Measurements from ENCODE around the gene GPD1.
"Not testable (repeated sequence)": the region's sequence is repeated elsewhere in the genome, so short reads cannot be mapped to it uniquely, and the experiment has no call there.

Gene GPD1

GRCh38 chr12:50083301-50083700 lies 20.5 kb upstream of the GPD1 start:
- no peak for TF ChIP-seq CTCF (IDR thresholded peaks at IDR 0.05; ENCODE audit: poor library complexity, severe bottlenecking)
- Histone ChIP-seq H3K27me3 (ENCODE audit: insufficient read depth, poor library complexity, severe bottlenecking) (no peaks in the 10 kb centered on the region), H3K4me1 (ENCODE audit: insufficient read depth, poor library complexity, severe bottlenecking) (peaks cover 23% of the 10 kb centered on the region), H3K4me3 (ENCODE audit: severe bottlenecking) (no peak overlapping the region), H3K27ac (ENCODE audit: poor library complexity, severe bottlenecking) (peak overlapping the region; percentile 94), H3K9me3 (ENCODE audit: severe bottlenecking) (no peaks in the 10 kb centered on the region), H3K36me3 (ENCODE audit: low read depth) (peaks cover 17% of the 10 kb centered on the region)
- ATAC-seq (ENCODE audit: low read depth) (no peak), DNase-seq (ENCODE audit: low spot score) (no peak)

- H3K4me3 ChIP-seq (ENCODE audit: severe bottlenecking) = peak overlapping the region; percentile 44
- peaks cover 28% of the 10 kb centered on the region for H3K36me3 ChIP-seq (ENCODE audit: low read depth)
- not testable (repeated sequence) for H3K27me3 ChIP-seq (ENCODE audit: insufficient read depth, poor library complexity, severe bottlenecking); ATAC-seq (ENCODE audit: low read depth); H3K9me3 ChIP-seq (ENCODE audit: severe bottlenecking); DNase-seq (ENCODE audit: low spot score)
- H3K27ac ChIP-seq (ENCODE audit: poor library complexity, severe bottlenecking) = peak overlapping the region; percentile 94
- peaks cover 34% of the 10 kb centered on the region for H3K4me1 ChIP-seq (ENCODE audit: insufficient read depth, poor library complexity, severe bottlenecking)
These were observed 19.4 kb upstream of the GPD1 start for GRCh38 chr12:50084409-50084774.

- peak within 1 kb of the TSS; percentile 94 for H3K27ac ChIP-seq (ENCODE audit: poor library complexity, severe bottlenecking)
- no peaks in the 10 kb centered on the region for H3K27me3 ChIP-seq (ENCODE audit: insufficient read depth, poor library complexity, severe bottlenecking)
- TF ChIP-seq CTCF (IDR thresholded peaks at IDR 0.05; ENCODE audit: poor library complexity, severe bottlenecking) = peak; percentile 90
- H3K9me3 ChIP-seq (ENCODE audit: severe bottlenecking) = no peaks in the 10 kb centered on the region
- DNase-seq (ENCODE audit: low spot score) = peak; percentile 94
- peaks cover 35% of the 10 kb centered on the region for H3K4me1 ChIP-seq (ENCODE audit: insufficient read depth, poor library complexity, severe bottlenecking)
- H3K4me3 ChIP-seq (ENCODE audit: severe bottlenecking) = peak within 1 kb of the TSS; percentile 44
- peaks cover 34% of the 10 kb centered on the region for H3K36me3 ChIP-seq (ENCODE audit: low read depth)
- ATAC-seq (ENCODE audit: low read depth) = peak; percentile 82
These were observed 18.8 kb upstream of the GPD1 start, which contains the start of gene SMARCD1 for GRCh38 chr12:50084775-50085614. TSS of gene SMARCD1 (plus strand) at chr12:50085342. CDS start at chr12:50085370, 28 bp downstream.

- TF ChIP-seq CTCF (IDR thresholded peaks at IDR 0.05; ENCODE audit: poor library complexity, severe bottlenecking) = no peak
- ATAC-seq (ENCODE audit: low read depth) (peak; percentile 13), DNase-seq (ENCODE audit: low spot score) (no peak)
- peaks cover 35% of the 10 kb centered on the region for H3K4me1 ChIP-seq (ENCODE audit: insufficient read depth, poor library complexity, severe bottlenecking)
- no peaks in the 10 kb centered on the region for H3K27me3 ChIP-seq (ENCODE audit: insufficient read depth, poor library complexity, severe bottlenecking)
- H3K27ac ChIP-seq (ENCODE audit: poor library complexity, severe bottlenecking) = peak overlapping the region; percentile 94
- peaks cover 40% of the 10 kb centered on the region for H3K36me3 ChIP-seq (ENCODE audit: low read depth)
- peak overlapping the region; percentile 44 for H3K4me3 ChIP-seq (ENCODE audit: severe bottlenecking)
- H3K9me3 ChIP-seq (ENCODE audit: severe bottlenecking) = no peaks in the 10 kb centered on the region
These were observed 18.2 kb upstream of the GPD1 start for GRCh38 chr12:50085615-50086072.

- peak overlapping the region; percentile 44 for H3K4me3 ChIP-seq (ENCODE audit: severe bottlenecking)
- peak overlapping the region; percentile 94 for H3K27ac ChIP-seq (ENCODE audit: poor library complexity, severe bottlenecking)
- no peak for TF ChIP-seq CTCF (IDR thresholded peaks at IDR 0.05; ENCODE audit: poor library complexity, severe bottlenecking)
- peaks cover 44% of the 10 kb centered on the region for H3K36me3 ChIP-seq (ENCODE audit: low read depth)
- ATAC-seq (ENCODE audit: low read depth) (no peak), DNase-seq (ENCODE audit: low spot score) (no peak)
- H3K9me3 ChIP-seq (ENCODE audit: severe bottlenecking) = no peaks in the 10 kb centered on the region
- H3K27me3 ChIP-seq (ENCODE audit: insufficient read depth, poor library complexity, severe bottlenecking) = no peaks in the 10 kb centered on the region
- H3K4me1 ChIP-seq (ENCODE audit: insufficient read depth, poor library complexity, severe bottlenecking) = peaks cover 35% of the 10 kb centered on the region
These were observed 17.7 kb upstream of the GPD1 start for GRCh38 chr12:50086148-50086547.
